AG08395 (cell line): ENCODE data around the gene KCNJ6.
"Not testable (repeated sequence)": the region's sequence is repeated elsewhere in the genome, so short reads cannot be mapped to it uniquely, and the experiment has no call there.

Source experiments
- DNase-seq: peaks from one replicate; pipeline ENCODE4 v3.0.0; 2012; ENCODE audit warnings: mixed read lengths, low spot score

KCNJ6 gene

DNA sequence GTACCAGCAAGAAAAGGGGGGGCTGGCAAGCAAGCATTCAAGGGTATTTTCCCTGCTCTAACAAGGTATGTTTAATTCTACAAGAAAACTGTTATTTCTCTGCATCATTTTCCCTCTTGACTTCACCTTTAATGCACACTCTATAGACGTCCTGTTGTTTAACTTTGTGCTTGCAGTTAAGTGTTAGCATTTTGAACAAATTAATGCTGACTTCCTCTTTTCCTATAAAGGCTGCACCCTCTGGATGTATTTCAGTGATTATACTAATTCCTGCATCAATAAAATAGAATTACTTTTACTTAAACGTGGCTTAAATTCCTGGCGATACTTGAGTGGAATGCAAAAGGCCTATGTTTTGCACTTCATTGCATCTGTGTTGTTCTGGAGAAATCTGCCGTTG is 183.3 kb downstream of the KCNJ6 start:
- DNase-seq = no peak

DNA sequence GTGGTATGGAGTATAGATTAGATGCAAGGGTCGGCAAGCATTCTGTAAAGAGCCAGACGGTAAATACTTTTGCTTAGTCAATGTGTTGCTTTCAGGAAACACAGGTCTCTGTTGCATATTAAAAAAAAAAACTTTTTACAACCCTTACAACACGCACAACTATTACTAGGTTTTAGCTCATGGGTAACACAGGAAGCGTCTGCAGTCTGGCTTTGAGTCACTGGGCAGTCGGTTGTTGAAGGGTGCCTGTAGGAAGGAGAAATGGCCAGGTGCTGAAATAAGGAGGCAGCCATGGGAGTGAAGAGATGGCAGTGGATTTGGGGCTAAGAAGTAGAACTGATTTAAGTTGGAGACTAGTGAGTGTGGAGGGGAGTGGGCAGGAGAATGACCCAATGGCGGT is 192.1 kb downstream of the KCNJ6 start:
- DNase-seq = no peak

DNA sequence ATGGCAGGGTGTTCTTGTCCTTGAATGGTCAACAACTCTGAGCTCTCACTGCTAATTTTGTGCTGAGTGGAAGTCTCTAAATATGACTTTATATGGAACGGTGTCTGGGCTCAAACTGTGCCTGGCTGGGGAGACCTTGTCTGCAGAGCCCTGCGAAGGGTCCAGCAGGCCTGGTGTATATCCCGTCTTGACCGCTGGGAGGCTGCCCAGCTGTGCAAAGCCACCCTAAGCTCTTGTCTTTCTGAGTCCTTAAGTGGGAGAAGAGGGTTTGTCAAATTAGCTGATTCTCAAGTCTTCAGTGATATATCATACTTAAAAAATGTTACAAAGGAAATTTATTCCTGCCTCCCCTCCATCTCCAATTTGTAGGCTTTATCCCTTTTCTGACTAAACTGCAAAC is 198.7 kb downstream of the KCNJ6 start:
- DNase-seq = no peak

DNA sequence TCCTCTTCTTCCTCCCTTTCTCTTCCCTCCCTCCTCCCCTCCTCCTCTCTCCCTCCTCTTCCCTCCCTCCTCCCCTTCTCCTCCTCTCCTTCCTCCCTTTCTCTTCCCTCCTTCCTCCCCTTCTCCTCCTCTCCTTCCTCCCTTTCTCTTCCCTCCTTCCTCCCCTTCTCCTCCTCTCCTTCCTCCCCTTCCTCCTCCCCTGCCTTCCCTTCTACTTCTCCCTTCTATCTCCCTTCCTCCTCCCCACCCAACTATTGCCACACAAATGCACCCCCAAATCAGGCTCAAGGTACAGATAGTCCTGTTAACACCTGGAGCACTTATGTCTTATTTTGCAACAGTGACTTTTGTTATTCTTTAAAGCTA is 203.7 kb downstream of the KCNJ6 start:
- not testable (repeated sequence) for DNase-seq

DNA sequence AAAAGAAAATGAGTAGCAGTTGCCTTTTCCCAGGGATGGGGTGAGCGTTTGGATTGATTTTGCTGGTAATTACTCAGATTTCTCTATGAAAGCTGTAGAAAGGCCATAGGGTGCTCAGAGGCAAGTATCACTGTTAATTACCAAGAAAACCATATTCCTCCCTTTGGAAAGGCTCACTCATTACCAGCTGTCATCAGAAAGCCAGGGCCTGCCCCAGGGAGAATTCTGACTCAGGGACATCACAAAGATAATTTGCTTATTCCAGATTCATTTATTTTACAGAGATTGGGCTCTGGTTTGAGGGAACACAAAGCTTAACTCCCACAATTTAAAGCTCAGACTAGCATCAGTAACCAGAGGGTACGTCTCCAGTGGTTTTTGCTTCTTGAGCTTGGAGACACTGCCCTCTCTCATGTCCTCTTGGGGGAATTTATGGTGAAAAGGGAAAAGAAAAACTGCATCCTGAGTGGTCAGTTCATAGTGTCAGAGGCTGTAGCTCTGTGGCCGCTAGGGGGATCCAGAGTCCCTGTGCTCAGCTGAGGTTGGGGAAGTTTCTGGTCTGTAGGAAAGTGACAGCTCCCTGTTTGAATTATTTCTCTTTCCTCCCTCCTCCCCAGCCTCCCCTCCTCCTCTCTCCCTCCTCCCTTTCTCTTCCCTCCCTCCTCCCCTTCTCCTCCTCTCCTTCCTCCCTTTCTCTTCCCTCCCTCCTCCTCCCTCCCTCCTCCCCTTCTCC is 204.3 kb downstream of the KCNJ6 start:
- peak; percentile 86 for DNase-seq

DNA sequence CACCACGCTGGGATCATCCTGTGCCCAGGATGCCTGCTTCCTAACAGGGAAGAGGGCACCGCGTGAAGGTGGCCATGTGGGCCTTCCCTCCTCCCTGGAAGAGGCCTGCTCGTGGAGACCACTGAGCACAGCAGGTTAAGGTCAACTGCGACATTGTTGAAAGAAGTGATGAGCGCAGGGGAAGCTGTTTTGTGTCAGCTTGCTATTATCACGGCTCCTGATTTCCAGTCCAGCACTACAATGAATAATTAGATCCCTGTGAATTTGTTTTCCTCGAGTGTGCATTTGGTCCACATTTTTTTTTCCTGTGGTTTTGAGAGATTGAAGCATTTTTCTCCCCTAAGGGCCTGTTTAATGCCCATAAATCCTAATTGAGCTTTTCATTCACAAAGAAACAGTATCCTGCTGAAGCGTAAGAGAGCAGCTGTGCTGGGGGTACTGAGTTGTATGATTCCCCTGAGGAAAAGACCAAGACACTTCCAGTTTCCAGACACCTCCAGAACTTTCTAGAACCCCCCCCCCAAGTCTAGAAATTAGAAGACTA is 204.9 kb downstream of the KCNJ6 start:
- no peak for DNase-seq

DNA sequence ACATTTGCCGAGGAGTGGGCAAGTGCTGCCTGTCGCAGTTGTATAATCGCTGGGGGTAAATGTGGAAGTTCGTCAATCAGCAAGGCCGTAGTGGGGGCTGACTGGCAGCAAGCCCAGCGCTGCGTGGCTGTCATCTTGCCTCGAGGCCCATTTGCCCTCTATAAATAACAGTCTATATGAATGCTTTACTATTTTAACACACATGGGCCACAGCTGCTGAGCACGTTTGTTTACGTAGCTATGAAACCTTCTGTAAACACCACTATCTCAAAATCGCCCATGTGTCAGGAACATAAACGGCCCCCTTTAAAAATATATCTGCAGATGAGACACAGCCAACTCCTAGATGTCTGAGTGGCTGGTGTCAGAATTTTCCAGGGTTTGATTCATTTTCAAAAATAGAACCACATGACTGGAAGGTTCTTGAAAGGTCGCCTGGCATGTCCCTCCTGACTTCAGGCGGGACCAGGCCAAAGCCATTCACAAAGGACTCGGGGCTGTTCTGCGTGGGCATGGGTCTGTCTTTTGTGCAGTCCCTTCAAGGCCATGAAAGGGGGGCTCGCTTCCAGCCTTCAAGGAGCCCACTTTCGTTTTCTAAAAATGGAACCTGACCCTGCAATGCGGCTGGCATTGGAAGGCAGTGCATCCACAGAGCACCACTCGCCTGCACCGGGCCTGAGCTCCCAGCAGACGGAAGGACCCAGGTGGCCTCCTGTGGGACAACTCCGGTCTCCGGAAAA is 205.5 kb downstream of the KCNJ6 start:
- DNase-seq = no peak

DNA sequence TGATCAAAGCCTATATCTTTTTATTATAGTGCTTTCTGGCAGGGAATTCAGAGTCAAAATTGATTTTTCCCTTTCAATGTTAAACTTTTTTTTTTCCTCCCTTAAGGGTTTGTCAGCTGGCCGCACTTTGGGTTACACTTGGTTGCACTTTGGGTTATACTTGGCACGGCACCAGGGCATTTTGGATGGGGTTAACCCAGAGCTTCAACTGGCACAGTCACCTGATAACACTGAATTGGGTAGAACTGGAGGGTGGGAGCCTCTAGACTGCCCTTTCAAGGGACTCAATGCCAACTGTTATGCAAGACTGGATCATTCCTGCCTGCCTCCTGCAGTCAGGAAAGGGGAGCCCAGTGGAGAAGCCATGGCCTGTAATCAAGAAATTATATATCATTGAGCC is 211.5 kb downstream of the KCNJ6 start:
- no peak for DNase-seq

DNA sequence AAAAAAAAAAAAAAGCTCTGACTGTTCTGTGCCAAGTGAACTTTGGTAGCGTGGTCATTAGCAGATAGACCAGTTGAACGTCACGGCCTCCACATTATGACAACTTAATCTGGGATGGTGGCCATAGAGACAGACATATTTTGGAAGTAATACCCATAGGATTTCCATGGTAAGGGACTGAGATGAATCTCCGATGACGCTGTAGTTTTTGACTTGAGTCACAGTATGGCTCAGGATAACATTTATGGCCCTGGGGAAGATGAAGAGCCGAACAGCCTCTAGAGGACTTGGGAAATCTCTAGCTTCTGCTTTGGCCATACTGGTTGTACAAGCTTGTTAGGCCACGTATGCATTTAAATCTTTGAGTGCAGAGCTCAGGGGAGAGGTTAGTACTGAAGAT is 214.0 kb downstream of the KCNJ6 start:
- no peak for DNase-seq

DNA sequence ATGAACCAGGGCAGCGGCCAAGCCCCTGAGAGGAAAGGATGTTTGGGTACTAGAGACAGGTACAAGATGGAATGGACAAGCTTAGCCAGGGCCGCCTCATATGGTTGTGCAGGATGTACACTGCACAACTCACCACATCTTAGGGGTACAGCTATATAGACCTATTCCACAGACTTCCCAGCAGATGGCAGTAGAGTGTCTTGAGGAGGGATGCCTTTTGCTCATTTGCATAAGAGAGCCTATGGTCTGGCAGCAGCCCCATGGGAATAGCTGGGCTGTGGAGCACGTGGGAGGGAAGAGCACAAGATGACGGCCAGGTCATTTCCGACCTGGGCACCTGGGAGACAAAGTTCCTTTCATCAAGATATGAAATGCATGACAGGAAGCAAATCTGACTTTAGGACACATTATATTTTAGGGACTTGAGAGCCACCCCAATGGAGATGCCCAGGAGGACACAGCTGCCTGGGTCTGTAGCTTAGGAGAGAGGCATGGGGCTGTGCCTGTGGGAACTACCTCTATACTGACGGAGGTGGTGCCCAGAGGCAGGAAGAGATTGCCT is 215.5 kb downstream of the KCNJ6 start:
- DNase-seq = peak; percentile 91

DNA sequence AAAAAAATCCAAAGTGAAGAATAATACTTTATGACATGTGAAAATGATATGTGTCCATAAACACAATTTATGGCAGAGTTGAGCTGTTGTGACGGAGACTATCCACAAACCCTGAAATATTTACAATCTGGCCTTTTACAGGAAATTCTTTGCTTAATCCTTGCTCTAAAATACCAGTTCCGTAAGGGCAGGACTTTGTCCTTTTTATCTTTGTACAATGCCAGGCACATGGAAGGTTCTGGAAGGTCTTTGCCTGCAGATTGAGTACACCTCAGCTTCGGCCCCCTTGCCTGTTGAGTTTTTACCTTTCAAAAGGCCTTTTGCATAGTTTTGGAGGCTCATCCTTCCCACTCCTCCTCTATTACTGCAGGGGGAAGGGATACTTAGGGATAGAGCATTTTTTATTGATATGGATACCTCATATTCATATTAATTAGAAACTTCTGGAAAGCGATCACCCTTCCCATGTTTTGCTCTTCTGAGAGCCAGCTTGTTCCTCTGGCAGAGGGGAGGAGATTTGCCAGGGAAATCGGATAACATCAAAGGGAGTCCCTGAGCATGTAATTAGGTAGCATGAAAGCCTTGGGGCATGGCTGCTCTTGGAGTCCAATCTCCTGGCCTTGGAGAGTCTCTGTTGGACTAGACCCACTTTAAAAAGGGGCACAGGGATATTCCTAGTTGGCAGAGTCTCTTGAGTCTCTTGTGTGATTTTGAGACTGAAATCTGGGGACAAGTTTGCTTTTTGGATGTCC is 217.1 kb downstream of the KCNJ6 start:
- no peak for DNase-seq

DNA sequence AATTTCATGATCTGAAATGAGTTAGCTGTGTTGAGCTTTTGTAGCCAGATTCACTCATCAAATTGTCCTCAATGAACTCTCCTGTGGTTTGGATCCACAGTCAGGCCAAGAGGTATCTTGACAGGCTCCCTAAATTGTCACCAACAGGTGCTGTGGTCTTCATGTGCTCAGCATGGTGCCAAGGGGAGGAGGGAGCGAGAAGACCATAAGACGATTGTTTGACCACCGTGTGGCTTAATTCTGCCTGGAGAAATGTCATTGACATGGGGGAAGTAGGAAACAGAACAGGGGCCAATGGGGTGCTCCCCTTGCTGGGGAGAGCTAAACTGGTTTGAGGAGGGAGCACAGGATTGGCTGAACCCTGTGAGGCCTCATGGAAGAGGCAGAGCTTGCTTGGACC is 219.3 kb downstream of the KCNJ6 start:
- no peak for DNase-seq

DNA sequence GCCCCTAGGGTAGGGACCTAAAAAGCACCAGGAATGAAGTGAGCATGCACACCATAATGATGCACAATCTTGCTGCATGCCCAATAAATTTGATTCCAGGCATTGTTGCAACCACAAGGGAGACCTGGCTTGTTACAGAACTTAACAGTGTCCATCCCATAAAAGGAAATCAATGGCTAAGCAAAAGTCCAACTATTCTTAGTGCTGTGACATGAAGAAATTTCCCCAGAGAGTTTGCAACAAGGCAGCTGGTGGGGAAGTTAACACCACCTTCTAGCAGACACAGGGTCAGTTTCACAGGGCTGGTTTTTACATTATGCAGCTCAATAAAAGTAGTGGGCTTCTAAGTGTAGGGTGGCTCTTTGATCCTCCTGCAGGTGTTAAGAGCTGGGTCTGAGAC is 221.1 kb downstream of the KCNJ6 start:
- no peak for DNase-seq

DNA sequence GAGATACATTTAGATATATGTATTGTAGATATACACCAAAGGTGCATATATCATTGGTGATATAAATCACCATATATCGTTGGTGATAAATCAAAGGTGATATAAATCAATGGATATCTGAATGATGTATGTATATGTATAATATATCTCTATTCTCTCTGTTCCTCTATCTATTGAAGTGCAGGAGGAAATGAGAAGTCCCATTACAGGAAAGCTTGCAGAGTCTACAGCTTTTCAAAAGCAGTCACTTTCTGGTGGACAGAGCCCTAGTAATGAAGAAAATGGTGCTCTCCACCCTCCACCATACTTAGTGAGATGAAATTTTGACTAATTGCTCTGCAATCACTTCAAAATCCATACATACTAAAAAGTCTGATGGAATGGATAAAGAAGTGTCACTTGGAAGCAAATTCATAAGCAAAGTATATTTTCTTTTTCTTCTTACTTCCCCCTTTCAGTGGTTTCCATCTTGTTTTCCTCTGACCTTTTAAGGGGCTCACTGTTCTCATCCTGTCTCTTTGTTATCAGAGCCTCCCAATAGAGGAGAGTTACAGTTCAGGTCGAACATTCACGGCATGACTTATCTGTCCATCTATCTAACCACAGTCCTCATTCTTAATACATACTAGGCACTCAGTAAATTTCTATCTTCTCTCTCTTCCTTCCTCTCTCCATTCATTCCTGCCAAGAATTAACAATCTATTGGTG is 227.2 kb downstream of the KCNJ6 start:
- no peak for DNase-seq

DNA sequence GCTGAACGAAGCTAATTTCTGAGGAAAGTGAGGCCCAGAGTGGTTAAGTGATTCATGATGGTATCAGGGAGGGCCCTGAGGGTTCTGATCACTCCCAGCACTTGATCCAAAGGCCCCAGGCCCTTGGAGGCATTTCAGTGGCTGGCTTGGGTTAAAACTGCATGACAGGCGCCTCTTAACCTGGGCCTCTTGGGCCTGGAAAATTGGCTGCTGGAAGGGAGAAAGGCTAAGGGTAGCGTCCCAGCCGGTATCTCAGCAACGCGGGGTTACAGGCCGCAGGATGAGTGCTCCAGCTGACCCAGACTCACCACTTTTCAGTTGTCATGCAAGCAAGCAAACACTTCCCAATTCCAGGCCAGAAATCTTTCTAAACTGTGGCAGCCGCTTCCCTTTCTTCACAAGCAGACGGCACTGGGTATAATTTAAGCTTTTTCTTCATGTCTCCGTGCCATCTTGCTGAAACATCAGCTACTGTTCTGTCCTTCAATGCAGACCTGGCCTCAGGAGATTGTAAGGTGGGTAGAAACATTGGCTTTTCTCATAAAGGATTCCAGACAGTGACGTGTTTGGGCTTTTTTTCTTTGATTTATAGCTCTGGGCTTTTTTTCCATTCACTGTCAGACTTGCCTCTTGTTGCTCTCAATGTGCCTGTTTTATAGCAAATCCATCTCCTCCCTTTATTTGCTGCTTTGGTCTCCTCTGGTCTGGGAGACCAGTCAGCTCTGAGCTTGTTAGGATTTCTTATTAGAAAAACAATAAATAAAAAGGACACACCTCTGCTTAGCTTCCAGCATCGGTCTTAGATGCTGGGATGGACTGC is 229.1 kb downstream of the KCNJ6 start:
- peak; percentile 54 for DNase-seq

DNA sequence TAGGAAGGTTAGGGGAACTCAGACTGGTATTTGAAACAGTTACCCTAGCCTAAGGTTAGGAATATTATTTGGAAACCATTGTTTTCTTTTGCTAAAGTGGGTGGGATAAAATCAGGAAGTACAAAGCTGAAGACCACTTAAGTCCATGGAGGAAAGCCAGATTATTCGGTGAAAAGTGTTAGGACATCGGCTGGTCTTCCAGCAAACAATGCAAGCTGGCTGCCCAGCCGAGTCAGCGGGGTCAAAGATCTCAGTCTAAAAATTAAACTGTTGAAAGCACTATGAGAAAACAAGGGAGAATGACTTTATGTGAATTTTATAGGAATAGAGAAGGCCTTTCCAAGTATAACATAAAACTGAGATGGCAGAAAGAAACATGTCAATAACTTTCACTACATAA is 231.7 kb downstream of the KCNJ6 start:
- DNase-seq = no peak

DNA sequence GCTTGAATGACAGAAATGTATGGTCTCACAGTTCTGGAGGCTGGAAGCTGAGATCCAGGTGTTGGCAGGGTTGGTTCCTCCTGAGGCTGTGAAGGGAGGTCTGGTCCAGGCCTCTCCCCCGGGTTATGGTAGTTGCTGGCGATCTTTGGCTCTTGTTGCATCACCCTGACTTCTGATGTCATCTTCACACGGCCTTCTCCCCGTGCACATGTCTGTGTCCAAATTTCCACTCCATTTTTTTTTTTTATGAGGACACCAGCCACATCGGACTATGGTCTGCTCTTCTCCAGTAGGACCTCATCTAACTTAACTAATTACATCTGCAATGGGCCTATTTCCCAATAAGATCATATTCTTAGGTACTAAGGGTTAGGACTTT is 232.2 kb downstream of the KCNJ6 start:
- no peak for DNase-seq

DNA sequence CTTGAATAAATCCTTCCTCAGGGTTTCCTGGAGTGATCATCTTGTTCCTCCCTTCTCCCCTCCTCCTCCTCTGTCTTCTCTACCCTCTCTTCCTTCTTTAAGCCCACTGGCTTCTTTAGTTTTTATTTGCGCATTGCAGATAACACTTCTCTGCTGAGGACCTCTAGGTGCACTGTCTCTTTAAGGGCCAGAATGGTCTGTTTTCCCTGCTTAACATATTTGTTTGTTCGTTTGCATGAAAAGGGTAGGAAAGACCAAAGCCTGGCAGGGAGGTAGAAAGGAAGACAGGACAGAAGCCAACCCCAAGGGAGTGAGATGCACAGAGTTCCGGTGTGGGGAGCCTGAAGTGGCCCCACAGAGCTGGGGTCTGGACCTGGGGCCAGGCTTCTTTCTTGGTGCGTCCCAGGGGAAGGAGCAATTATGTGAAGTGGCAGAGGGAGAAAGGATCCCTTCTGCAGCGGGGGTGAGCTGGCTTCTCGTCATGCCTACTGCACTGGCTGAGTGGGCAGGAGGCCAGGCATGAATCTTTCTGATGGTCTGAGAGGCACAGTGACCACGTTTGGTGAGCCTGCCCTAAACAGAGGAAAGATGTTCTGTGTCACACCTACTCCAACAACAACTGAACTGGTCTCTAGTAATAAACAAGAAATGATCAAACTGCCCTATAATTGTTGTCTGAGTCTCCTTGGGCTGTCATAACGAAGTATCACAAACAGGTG is 232.7 kb downstream of the KCNJ6 start:
- no peak for DNase-seq

DNA sequence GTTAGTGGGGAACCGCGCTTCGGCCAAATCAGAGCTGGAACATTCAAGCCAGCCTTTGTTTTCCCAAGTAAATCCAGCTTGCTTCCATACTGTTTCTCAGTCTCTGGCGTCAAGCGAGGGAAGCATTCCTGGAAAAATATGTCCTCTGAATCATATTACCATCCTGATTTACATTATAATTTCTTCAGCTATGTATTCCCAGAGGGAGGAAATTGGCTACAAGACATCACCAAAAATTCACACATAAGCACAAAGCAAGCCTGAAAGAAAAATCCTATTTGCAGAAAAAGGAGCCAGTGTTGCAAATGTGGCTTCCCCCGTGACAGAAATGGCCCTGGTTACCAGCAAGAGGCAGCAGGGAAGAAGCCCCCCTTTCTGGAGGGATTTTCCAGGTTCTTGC is 233.3 kb downstream of the KCNJ6 start:
- DNase-seq = no peak

DNA sequence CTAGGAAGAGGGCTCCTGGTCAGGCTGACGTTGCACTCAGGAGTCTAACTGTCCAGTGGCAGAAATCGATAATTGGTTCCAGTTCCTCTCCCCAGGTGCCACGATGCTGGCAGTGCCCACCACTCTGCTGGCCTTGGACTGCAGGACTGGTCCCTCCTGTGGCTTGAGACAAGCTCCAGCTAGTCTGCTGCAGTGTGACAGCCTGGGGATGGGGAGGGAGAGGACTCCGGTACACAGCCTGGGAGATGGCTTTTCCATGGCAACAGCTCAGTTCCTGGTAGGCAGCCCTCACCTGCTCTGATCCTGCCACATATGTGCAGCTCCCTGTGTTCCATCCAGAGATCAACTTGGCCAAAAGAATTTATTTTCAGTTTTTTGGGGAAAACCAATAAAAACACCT is 239.3 kb downstream of the KCNJ6 start:
- DNase-seq = no peak
